ENCODE results near the gene NKAIN2.

The NKAIN2 gene

DNA sequence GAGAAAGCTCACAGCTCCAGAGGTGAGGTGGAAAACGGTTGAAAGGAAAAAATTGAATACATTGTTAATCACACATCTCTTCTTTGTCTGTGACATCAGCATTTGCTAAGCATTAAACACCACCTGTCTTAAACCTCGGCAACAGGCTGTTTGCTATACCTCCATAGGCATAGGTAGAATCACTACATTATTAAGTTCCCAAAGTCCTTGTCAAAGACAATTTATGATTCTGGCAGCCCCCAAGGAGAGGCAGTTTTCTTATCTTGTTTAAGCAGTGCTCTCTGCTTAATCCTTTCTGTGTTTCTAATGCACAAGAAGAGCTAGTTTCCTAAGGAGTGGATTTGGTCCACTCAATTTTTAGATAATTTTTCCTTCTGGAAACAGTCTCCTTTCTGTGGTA is 249.7 kb downstream of the NKAIN2 start:
- TF ChIP-seq EZH2phosphoT487 (conservative IDR thresholded peaks at IDR 0.05; ENCODE audit: low read length), result no peak
- TF ChIP-seq, protein P1, sequence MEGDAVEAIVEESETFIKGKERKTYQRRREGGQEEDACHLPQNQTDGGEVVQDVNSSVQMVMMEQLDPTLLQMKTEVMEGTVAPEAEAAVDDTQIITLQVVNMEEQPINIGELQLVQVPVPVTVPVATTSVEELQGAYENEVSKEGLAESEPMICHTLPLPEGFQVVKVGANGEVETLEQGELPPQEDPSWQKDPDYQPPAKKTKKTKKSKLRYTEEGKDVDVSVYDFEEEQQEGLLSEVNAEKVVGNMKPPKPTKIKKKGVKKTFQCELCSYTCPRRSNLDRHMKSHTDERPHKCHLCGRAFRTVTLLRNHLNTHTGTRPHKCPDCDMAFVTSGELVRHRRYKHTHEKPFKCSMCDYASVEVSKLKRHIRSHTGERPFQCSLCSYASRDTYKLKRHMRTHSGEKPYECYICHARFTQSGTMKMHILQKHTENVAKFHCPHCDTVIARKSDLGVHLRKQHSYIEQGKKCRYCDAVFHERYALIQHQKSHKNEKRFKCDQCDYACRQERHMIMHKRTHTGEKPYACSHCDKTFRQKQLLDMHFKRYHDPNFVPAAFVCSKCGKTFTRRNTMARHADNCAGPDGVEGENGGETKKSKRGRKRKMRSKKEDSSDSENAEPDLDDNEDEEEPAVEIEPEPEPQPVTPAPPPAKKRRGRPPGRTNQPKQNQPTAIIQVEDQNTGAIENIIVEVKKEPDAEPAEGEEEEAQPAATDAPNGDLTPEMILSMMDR (IDR thresholded peaks at IDR 0.05; ENCODE audit: insufficient read depth, low read length, poor library complexity, severe bottlenecking), result no peak
- H2AFZ ChIP-seq (ENCODE audit: low read depth, low read length, severe bottlenecking), result no peak overlapping the region
- H3K9me3 ChIP-seq (ENCODE audit: insufficient read depth, low read length), result no peaks in the 10 kb centered on the region
- H3K36me3 ChIP-seq (ENCODE audit: low read length), result no peaks in the 10 kb centered on the region
- no peaks in the 10 kb centered on the region for H3F3A ChIP-seq (ENCODE audit: insufficient read depth)
- H3K27ac ChIP-seq (ENCODE audit: low read depth, low read length), result no peak overlapping the region
- no peaks in the 10 kb centered on the region for H3K79me2 ChIP-seq (ENCODE audit: insufficient read depth, low read length)
- no peaks in the 10 kb centered on the region for H3K9me2 ChIP-seq (replicated peaks; ENCODE audit: insufficient read depth, low read length)
- H3K9ac ChIP-seq (ENCODE audit: low read length), result no peak overlapping the region
- no peak overlapping the region for H3K4me2 ChIP-seq (ENCODE audit: low read depth, low read length, poor library complexity, severe bottlenecking)
- H4K20me1 ChIP-seq (ENCODE audit: low read depth, low read length), result no peaks in the 10 kb centered on the region
- no peak overlapping the region for H3K4me3 ChIP-seq (ENCODE audit: insufficient read depth, low read length, poor library complexity, severe bottlenecking)
- no peaks in the 10 kb centered on the region for H3K27me3 ChIP-seq (ENCODE audit: low read length)

DNA sequence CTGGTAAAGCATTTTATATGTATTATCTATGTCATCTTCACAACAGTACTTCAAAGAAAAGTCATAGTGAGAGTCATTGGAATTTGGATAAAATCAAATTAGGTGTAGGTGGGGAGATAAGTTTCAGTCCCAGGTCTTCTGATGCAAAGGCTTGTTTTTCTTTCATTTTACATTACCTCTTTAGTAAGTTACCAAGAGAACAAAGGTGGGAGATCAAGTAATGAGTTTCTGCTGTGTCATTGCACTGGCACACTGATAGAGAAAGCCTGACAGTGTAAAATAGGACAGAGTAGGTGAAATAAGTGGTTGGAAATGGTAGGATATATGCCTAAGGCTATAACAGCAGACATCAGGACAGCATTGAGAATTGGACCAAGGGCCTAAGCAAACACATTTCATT is 250.4 kb downstream of the NKAIN2 start:
- no peak overlapping the region for H3K9ac ChIP-seq (ENCODE audit: low read length)

DNA sequence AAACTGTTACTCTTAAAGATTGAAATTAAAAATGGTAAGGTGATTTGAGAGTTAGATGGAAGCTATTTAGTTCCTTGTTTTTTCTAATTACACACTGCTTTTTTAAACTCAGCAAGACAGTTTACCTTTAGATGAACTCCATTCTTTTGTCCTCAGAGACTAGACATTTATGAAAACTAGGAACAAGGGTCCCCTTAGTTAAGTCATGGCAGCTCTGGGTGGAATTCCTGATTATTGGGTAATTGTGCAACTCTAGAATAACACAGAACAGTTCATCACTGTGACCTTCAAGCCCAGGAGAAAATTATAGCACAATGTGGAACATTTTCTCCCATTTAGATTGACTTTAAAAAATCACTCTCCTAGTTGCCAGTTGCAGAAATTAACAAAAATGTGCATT is 251.7 kb downstream of the NKAIN2 start:
- no peak for TF ChIP-seq EZH2phosphoT487 (conservative IDR thresholded peaks at IDR 0.05; ENCODE audit: low read length)
- TF ChIP-seq, protein P1 (IDR thresholded peaks at IDR 0.05; ENCODE audit: insufficient read depth, low read length, poor library complexity, severe bottlenecking), result no peak
- Histone ChIP-seq H3K27ac (ENCODE audit: low read depth, low read length) (no peak overlapping the region), H2AFZ (ENCODE audit: low read depth, low read length, severe bottlenecking) (no peak overlapping the region), H3K4me3 (ENCODE audit: insufficient read depth, low read length, poor library complexity, severe bottlenecking) (no peak overlapping the region), H3K36me3 (ENCODE audit: low read length) (no peaks in the 10 kb centered on the region), H4K20me1 (ENCODE audit: low read depth, low read length) (no peaks in the 10 kb centered on the region), H3K9me3 (ENCODE audit: insufficient read depth, low read length) (no peaks in the 10 kb centered on the region), H3K9ac (ENCODE audit: low read length) (no peak overlapping the region), H3K4me2 (ENCODE audit: low read depth, low read length, poor library complexity, severe bottlenecking) (no peak overlapping the region), H3K27me3 (ENCODE audit: low read length) (no peaks in the 10 kb centered on the region), H3K9me2 (replicated peaks; ENCODE audit: insufficient read depth, low read length) (no peaks in the 10 kb centered on the region), H3F3A (ENCODE audit: insufficient read depth) (no peaks in the 10 kb centered on the region), H3K79me2 (ENCODE audit: insufficient read depth, low read length) (no peaks in the 10 kb centered on the region)

More for the DNA sequence above, 250.4 kb downstream of the NKAIN2 start:
- no peaks in the 10 kb centered on the region for H4K20me1 ChIP-seq (ENCODE audit: low read depth, low read length)
- H3K4me2 ChIP-seq (ENCODE audit: low read depth, low read length, poor library complexity, severe bottlenecking), result no peak overlapping the region
- H3K9me2 ChIP-seq (replicated peaks; ENCODE audit: insufficient read depth, low read length), result no peaks in the 10 kb centered on the region
- no peaks in the 10 kb centered on the region for H3K36me3 ChIP-seq (ENCODE audit: low read length)
- no peaks in the 10 kb centered on the region for H3K9me3 ChIP-seq (ENCODE audit: insufficient read depth, low read length)
- H3K27ac ChIP-seq (ENCODE audit: low read depth, low read length), result no peak overlapping the region
- no peak for TF ChIP-seq EZH2phosphoT487 (conservative IDR thresholded peaks at IDR 0.05; ENCODE audit: low read length)
- TF ChIP-seq, protein P1 (IDR thresholded peaks at IDR 0.05; ENCODE audit: insufficient read depth, low read length, poor library complexity, severe bottlenecking), result no peak
- no peak overlapping the region for H2AFZ ChIP-seq (ENCODE audit: low read depth, low read length, severe bottlenecking)
- no peaks in the 10 kb centered on the region for H3F3A ChIP-seq (ENCODE audit: insufficient read depth)
- no peaks in the 10 kb centered on the region for H3K27me3 ChIP-seq (ENCODE audit: low read length)
- no peaks in the 10 kb centered on the region for H3K79me2 ChIP-seq (ENCODE audit: insufficient read depth, low read length)
- H3K4me3 ChIP-seq (ENCODE audit: insufficient read depth, low read length, poor library complexity, severe bottlenecking), result no peak overlapping the region
